ENCODE data around the gene DNLZ.

DNLZ gene

GRCh38 chr9:136374183-136374575 is 10.6 kb upstream of the DNLZ start:
- DNase-seq: no peak

DNA sequence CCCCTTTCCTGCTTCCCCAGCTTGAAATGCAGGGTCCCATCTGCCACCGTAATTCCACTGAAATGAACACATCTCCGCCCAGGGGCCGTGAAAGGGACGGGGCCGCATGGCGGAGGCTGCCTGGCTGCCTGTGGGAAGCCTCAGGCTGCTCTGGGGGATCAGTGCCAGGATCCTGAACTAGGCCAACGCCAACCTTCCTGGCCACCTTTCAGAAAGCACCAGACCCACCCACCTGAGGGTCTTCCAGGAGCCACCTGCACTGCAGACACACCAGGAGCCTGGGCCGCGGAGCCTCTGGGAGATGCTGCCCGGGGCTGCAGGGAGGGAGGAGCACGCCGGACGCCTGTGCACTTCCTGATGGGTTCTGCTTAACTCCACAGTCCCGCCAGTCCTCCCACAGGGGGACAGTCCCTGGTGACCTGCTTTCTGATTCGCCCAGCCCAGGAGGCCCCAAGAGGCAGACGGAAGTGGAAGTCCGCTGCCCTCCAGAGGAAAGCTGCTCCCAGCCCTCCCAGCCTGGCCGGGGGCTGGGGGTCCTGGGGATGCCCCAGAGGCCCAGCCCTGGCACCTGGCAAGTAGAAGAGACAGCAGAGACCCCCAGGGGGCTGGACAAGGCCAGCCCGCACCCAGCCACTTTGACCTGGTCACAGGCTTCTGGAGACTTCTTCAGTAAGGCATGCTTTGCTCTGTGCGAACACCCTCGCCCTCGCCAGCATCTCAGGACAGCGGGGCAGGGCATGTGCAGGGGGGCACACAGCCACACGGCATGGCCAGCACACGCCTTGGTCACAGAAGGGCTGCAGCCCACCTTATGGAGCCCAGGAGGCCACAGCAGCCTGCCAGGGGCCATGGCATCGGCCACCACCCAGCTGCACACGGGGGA is 10.0 kb upstream of the DNLZ start, which contains the start of gene CARD9:
Gene CARD9, minus strand, starts transcription at position 370 of the 883 bp plus-strand sequence. CDS start 1,591 bp downstream, outside the sequence.
- DNase-seq: no peak

DNA sequence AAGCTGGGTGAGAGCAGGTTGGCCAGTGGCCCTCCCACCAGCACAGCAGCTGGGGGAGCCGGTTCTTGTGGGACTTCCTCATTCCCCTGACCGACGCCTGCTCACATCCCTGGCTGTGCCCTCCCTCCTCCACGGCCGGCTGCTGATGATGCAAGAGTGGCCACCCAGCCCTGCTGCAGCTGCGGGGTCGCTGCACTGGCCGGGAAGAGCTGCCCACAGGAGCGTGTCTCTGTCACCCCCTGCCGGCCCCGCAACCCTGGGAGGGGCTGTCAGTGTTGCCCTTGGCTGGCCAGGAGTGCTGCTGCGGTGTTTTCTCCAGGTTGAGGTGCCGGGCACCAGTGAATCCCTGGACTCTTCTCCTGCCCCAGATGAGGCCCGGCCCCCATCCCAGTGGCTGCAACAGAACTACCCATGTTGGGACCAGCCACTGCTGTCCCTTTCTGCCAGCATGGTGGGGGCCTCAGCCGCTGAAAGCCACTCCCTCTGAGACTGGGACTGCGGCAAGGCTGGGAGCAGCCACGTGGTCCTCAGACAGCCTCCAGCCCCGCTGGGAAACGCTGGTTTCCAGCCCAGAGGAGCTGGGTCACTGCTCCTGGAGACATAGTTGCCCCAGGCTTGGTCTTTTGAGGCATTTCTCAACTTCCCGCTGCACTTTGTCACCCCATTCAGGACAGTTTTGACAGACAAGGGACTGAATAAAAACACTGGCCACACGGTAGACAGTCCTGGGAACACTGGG is 9.2 kb upstream of the DNLZ start:
- peak; percentile 69 for DNase-seq

DNA sequence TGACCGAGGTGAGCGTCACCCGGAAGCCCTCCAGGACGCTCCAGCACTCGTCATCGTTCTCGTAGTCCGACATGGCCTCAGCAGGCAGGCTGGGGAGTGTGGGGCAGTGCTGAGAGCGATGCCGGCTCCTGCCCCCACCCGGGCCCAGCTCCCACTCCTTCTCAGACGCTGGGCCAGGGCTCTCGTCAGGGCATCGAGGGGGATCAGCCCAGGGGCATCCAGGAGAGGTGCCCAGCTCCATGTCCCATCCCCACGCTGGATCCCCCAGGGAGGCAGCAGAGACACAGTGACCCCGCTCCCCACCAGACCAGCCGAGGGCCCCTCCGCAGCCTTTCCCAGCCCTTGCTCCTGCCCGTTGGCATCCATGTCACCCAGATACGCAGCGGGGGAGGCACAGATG is 8.5 kb upstream of the DNLZ start:
- no peak for DNase-seq

- DNase-seq: no peak
Measured at GRCh38 chr9:136371533-136371880, 8.0 kb upstream of the DNLZ start.

- DNase-seq: no peak
Measured at GRCh38 chr9:136370687-136371532, 7.4 kb upstream of the DNLZ start.

- no peak for DNase-seq
Measured at GRCh38 chr9:136370037-136370436, 6.5 kb upstream of the DNLZ start.

DNA sequence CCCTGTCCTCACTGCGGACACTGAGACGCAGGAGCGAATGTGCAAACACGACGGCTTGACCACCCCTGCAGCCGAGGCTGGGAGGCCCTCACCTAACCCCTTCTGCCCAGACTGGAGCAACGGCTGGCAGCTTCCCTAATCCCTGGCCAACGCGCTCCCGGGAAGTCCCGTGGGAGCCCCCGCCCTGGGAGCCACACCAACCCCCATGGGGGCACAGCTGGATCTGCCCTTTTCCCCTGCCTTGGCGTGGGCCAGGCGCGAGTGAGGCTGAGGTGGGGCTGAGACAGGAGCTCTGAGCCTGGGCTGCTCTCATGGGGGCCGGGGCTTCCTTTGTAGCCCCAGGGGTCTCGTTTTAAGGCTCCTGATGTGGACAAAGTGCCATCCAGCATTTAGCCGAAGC is 4.6 kb upstream of the DNLZ start:
- DNase-seq: no peak

DNA sequence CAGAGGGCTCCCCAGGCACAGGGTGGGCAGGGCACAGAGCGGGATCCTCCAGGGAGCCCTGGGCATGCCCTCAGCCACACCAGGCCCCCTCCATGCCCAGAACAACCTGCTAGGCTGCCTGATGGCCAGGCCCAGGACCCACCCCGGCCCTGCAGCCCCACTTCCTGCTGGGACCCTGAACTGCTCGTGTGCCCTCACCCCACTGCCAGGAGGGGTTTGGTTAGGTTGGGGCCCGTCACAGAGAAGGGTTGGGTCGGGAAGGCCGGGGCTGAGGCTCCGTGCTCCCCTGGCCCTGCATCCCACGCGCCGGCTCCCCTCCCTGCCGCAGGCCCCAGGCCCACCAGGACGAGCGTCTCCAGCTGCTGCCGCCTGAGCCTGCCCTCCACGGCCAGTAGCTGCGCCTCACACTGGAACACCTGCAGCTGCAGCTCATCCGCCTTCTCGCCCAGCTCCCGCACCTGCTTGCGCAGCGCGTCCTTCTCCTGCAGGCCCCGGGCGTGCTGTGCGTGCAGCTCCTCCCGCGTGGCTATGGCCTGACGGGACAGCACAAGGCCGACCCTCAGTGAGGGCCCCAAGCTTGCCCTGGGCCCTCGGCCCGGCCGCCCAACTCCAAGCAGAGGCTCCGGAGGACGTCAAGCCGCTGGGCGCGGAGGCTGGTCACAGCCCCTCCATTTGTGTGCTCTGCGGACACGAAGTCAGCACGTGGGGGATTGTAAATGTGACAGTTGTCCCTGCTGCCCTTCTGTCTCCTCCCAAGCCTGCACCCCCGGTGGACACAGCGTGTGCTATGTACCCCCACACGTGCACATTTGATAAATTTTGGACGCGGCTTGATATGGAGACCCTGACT is 4.0 kb upstream of the DNLZ start:
- no peak for DNase-seq

DNA sequence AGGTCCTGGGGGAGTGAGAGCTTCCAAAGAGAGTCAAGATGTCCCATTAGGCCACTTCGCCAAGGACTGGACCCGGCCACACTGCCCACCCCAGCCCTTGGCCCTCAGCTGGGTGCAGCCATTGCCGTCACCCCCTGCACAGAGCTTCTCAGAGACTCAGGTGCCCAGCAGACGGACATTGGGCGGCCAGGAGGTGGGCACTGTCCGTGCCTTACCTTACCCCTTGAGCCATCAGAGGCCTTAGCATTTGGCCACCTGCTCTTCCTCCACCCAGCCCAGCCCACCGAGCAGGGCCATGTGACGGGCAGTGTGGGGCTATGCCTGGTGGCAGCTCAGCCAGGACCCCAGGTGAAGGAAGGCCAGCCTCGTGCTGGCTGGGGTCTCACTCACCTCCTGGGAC is 3.3 kb upstream of the DNLZ start:
- no peak for DNase-seq

GRCh38 chr9:136365775-136366222 is 2.3 kb upstream of the DNLZ start:
- DNase-seq: no peak

DNA sequence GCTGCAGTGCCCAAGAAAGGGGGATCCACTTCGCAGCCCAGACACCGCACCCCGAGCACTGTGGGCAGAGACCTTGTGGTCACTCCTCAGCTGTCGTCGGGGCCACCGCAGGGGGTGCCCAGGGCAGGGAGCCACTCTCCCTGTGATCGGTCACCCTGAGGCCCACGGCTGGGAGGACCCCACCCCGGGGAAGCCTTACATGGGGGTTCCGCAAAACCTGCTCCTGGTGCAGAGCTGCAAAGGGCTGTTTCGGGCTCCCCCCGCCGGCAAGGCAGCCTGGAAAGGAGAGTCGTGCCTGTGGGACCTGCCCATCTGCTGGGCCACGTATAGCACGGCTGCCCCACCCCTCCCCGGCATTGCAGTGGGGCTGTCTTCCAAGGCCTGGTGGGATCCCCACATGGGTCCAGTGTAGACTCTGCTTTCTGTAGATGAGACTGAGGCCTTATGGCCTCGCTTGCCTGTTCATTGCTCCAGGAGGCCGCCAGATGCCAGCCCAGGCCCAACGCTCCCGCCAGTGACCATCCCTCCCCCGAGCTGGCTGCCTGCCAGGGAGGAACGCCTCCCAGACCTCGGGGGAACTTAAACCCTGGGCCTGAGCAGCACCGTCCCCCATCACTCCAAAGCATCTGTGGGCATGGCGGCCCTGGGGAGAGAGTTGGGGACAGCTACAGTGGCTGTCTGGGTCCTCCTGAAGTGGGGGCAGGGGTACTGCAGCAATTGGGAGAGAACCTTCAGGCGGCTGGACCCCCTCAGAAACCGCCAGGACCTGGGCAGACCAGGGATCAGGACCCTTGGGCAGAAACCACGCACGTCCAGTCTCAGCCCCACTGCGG is 1.6 kb upstream of the DNLZ start:
- DNase-seq: no peak

DNA sequence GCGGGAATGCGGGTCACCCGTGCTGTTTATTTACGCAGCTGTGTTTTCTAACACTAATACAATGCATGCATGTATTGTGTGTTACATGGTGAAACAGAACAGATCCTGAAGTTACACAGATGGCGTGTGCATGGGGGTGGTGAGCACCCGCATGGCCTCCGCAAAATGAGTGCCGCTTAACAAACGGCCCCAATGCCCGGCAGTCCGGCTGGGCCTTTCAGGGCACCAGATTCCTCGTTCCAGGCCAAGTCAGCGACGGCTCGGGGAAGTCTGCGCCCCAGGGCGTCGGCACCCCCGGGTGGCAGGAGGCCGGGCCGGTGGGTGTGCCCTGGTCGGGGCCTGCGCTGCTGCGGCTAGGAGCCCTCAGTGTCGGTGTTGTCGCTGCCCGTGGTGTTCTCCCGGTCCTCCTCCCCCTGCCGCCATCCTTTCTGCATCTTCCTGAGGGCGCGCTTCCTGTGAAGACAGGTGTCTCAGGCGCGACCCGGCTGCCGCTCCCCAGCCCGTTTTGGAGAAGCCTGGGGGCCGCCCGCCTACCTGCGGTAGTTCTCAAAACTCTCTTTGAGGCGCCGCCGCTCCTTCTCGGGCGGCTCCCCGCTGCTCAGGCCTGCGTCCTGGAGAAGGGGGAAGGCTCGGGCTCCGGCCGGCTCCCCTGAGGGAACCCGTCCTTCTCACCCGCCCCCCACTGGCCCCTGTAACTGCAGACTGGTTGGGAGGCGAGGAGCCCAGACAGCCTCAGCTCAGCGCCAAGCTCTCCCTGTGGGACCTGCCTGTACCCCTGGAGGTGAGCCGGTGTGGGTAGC is 605 bp upstream of the DNLZ start:
- no peak for DNase-seq

DNA sequence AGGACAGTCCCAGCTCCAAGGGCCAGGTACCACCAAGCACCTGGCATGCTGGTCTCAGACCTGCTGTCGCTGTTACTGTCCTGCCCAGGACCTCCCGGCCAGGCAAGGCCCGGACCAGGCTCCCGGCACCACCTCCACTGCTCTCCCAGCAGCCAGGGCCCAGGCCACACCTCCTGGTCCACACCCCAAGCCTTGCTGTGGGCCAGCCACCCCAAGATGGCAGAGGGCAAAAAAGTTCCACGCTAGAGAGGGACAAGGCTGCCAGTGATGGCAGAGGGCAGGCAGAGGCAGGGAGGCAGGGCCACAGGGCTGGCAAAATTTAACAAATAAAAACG is 1.1 kb downstream of the DNLZ start:
- DNase-seq: no peak

DNA sequence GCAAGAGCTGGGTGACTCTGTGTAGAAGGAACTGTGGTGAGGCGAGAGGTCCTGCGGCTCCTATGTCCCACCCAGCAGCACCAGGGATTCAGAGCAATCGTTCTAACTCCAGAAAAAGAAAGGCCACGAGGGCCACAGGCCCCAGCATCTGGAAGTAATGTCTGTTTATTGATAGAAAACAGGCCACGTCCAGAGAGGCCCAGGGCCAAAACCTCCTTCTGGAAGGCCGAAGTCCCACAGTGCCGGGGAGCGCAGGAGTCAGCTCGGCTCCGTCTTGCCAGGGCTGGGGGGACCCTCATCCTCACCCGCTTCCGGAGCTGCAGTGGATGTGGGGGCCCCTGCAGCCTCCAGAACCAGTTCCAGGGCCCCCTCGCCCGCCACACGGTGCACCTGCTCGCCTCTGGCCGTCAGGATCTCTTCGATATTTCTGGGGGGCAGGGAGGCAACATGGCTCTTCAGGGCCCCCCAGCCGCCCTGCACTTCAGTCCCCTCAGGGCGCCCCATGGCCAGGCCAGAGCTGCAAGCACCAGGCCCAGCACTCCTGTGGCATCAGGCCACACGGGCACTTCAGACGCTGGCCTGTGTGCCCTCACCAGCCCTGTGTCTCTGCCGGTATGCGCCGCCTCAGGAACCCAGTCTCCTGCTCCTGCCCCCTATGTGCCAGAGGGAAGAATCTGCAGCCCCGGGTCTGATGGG is 1.6 kb downstream of the DNLZ start:
- DNase-seq: no peak

DNA sequence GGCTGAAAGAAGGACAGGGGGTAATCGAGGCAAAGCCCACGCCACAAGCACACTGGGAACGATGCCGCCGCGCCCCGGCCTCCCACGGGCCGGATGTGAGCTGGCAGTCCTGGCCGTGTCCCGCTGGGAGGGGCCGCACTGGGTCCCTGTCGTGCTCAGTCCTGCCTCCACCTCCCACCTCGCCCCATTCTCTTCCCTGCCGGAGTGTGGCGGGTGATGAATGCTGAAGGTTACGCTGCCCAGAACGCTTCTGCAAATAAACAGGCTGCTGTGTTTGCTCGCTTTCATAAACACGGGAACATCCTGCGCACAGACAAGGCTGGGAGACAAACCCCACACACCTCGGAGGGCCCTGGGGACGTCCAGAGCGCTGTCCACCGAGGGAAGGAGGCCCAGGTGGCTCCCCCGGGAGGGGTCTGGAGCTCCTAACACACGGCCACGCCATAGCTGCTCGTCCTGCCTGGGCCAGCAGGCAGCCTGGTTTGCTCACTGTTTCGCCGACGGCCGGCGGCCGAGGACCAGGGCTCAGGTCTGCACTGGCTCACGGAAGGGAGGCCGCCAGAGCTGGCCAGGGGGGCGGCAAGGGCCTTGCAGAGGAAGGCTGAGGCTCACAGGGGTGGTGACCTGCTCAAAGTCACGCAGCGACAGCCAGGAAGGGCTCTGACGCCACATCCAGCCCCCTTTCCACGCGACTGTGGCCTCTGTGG is 2.3 kb downstream of the DNLZ start:
- no peak for DNase-seq

DNA sequence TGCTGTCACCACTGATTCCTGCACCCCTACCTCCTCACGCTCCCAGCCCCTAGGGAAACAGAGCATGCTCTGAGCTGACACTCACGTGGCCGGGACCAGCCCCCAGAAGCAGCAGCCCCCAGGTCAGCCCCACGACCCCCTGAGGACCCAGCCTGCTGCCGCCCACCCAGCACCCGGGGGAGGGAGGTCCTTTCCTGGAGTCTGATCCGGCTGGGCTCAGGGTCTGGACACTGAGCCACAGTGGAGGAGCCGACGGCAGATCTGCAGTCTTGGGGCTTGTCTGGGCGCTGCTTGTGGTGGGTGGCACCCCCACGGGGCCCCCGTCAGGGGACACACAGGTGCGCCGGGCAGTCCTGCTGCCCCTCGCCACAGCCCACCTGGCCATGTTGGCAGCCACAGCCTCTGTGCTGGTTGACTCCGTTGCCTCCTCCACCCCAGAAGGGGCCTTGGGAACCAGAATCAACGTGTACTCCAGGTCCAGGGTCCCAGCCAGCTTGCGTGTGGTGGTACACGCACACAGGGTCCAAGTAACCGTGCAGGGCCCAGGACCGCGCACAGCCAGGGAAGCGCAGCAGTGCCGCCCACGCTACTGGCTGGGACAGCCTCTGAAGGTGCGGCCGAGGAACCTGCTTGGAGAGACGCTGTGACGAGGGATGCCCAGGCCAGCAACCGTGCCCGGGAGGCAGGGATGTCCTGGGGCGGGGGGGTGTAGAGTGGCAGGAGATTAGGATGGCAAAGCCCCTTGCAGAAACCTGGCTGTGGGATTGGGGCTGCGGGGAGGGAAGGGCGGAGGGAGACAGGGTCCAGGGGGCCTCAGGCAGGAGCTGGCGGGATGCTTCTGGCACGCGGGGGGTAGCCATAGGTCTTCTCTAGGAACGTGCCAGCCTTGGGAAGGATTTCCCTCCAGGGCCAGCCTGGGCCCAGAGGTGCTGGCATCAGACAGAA is 3.5 kb downstream of the DNLZ start:
- DNase-seq: no peak

DNA sequence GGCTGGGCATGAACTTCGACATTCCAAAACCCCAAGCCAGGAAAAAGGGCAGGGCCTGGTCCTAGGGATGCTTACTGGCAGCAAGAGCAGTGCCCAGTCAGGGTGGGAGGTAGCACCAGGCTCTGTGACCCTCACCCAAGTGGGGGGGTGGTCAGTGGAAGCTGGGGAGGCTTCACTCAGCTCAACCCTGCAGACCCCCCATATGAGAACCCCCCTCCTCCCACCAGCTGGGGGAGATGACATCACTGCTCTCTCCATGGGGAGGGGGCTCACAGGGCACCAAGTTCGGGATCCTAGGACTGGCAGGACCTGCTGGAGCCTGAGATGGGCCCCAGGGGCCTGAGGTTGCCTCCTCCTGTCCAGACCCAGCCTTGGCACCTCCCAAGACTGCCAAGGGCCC is 4.7 kb downstream of the DNLZ start:
- no peak for DNase-seq
